SK-N-SH (cell line): ENCODE results near the gene THSD8. TPM values are rescaled to one million over a fixed set of nuclear protein-coding genes. Genes with fewer than 3 reads are reported as not detected.

Source experiments
- CTCF ChIA-PET: fragments of 300-600, 350-600 bp; formaldehyde crosslinking; extraction: SDS; loops from one replicate; lab custom pipeline; 2021; lab: Yijun Ruan, JAX
- POLR2A ChIA-PET: fragments of 350-600 bp; sonication (Branson Sonifier 250); formaldehyde crosslinking; extraction: SDS; loops from one replicate; lab custom pipeline; 2020; ENCODE audit warnings: antibody characterized with exemption, inconsistent platforms; lab: Yijun Ruan, JAX
- DNase-seq: peaks from one replicate; pipeline ENCODE4 v3.0.0; 2012
- H2AFZ ChIP-seq: fragments of 200-600 bp; sonication (generic); 2 replicates; pipeline ENCODE4 v1.8.1; 2016; ENCODE audit warnings: antibody characterized with exemption, mild to moderate bottlenecking, low read depth
- H3F3A ChIP-seq: fragments of 200-600 bp; sonication (generic); replicated peaks from 2 replicates; pipeline ENCODE3; 2016; ENCODE audit warnings: antibody characterized with exemption, mild to moderate bottlenecking; ENCODE audit not compliant: insufficient read depth
- H3K27ac ChIP-seq, 2 experiments: fragments of 200-500 bp in 1 of 2; fragments of 200-600 bp in 1 of 2; sonication (Bioruptor generic) in 1 of 2; sonication (generic), shearing (Covaris generic) in 1 of 2; 2 replicates each; pipeline versions ENCODE4 v1.5.1 to v1.6.1; 2014 to 2016; ENCODE audit warnings: low read depth in 2 of 2, inconsistent platforms in 1 of 2, low read length in 1 of 2, mild to moderate bottlenecking in 1 of 2, mixed read lengths in 1 of 2
- H3K27me3 ChIP-seq: fragments of 200-600 bp; sonication (generic), shearing (Covaris generic); 2 replicates; pipeline ENCODE4 v1.6.1; 2016; ENCODE audit warnings: mixed run types; ENCODE audit not compliant: insufficient read depth
- H3K36me3 ChIP-seq, 2 experiments: fragments of 200-500 bp in 1 of 2; fragments of 200-600 bp in 1 of 2; sonication (Bioruptor generic) in 1 of 2; sonication (generic) in 1 of 2; replicated peaks in 1 of 2; 2 replicates each; pipeline versions ENCODE3 to v1.5.1; 2014 to 2016; ENCODE audit warnings: low read length in 1 of 2, mild to moderate bottlenecking in 1 of 2; ENCODE audit not compliant: insufficient read depth in 2 of 2, control insufficient read depth in 1 of 2
- H3K4me1 ChIP-seq, 2 experiments: fragments of 200-500 bp in 1 of 2; fragments of 200-600 bp in 1 of 2; sonication (Bioruptor generic) in 1 of 2; sonication (generic), shearing (Covaris generic) in 1 of 2; 2 replicates each; pipeline versions ENCODE4 v1.5.1 to v1.6.1; 2014 to 2016; ENCODE audit warnings: low read depth in 1 of 2, low read length in 1 of 2, mixed run types in 1 of 2; ENCODE audit not compliant: insufficient read depth in 2 of 2, control insufficient read depth in 1 of 2
- H3K4me2 ChIP-seq: fragments of 200-600 bp; sonication (generic), shearing (Covaris generic); 2 replicates; pipeline ENCODE4 v1.6.1; 2017; ENCODE audit warnings: mixed run types
- H3K4me3 ChIP-seq, 2 experiments: fragments of 200-500 bp in 1 of 2; fragments of 200-600 bp in 1 of 2; sonication (Bioruptor generic) in 1 of 2; sonication (generic), shearing (Covaris generic) in 1 of 2; 2 replicates each; pipeline versions ENCODE4 v1.5.1 to v1.8.1; 2014 to 2016; ENCODE audit warnings: low read depth in 2 of 2, inconsistent platforms in 1 of 2, low read length in 1 of 2, mild to moderate bottlenecking in 1 of 2, mixed read lengths in 1 of 2, moderate library complexity in 1 of 2
- H3K79me2 ChIP-seq: fragments of 200-600 bp; sonication (generic); 2 replicates; pipeline ENCODE4 v1.8.1; 2017; ENCODE audit warnings: mild to moderate bottlenecking; ENCODE audit not compliant: insufficient read depth
- H3K9ac ChIP-seq: fragments of 200-600 bp; sonication (generic); 2 replicates; pipeline ENCODE4 v1.6.1; 2017; ENCODE audit warnings: mixed run types
- H3K9me2 ChIP-seq: fragments of 200-600 bp; sonication (generic); 2 replicates; pipeline ENCODE4 v1.6.1; 2017; ENCODE audit warnings: mixed run types
- H3K9me3 ChIP-seq: fragments of 200-600 bp; sonication (generic); 2 replicates; pipeline ENCODE4 v1.6.1; 2017; ENCODE audit warnings: mixed run types, mild to moderate bottlenecking, moderate library complexity
- H4K20me1 ChIP-seq: fragments of 200-600 bp; sonication (generic); 2 replicates; pipeline ENCODE4 v1.6.1; 2017; ENCODE audit warnings: mild to moderate bottlenecking, mixed run types; ENCODE audit not compliant: insufficient read depth
- CHD2 ChIP-seq: fragments of 150-350 bp; IDR thresholded peaks from 2 replicates; pipeline ENCODE4 v1.6.1; 2018; ENCODE audit warnings: low read length; ENCODE audit not compliant: partially characterized antibody
- ELF1 ChIP-seq: IDR thresholded peaks from 2 replicates; pipeline ENCODE4 v1.4.0; 2012
- EP300 ChIP-seq, 2 experiments: IDR thresholded peaks; 2 replicates each; pipeline versions ENCODE4 v1.4.0 to v1.6.1; 2012; ENCODE audit warnings: borderline replicate concordance in 1 of 2, low read depth in 1 of 2, low read length in 1 of 2
- EZH2phosphoT487 ChIP-seq: fragments of 200-600 bp; sonication (generic); IDR thresholded peaks from 2 replicates; pipeline ENCODE4 v1.6.1; 2017; ENCODE audit warnings: low read depth, mixed run types, mild to moderate bottlenecking, antibody characterized with exemption, moderate library complexity, borderline replicate concordance
- FOSL2 ChIP-seq: IDR thresholded peaks from 2 replicates; pipeline ENCODE4 v1.4.0; 2012; ENCODE audit warnings: low read depth, mild to moderate bottlenecking, moderate library complexity, borderline replicate concordance
- GABPA ChIP-seq: IDR thresholded peaks from 2 replicates; pipeline ENCODE4 v1.4.0; 2012; ENCODE audit warnings: low read depth, mild to moderate bottlenecking
- GATA2 ChIP-seq: sonication (generic); formaldehyde crosslinking; IDR thresholded peaks from 2 replicates; pipeline ENCODE4 v1.5.0; 2020; ENCODE audit warnings: mild to moderate bottlenecking, missing genetic modification reagents
- JUND ChIP-seq: IDR thresholded peaks from 2 replicates; pipeline ENCODE4 v1.4.0; 2012
- MEF2A ChIP-seq: IDR thresholded peaks from 2 replicates; pipeline ENCODE4 v1.4.0; 2012; ENCODE audit warnings: low read depth, borderline replicate concordance
- NFIC ChIP-seq: IDR thresholded peaks from 2 replicates; pipeline ENCODE4 v1.4.0; 2012; ENCODE audit warnings: borderline replicate concordance
- POLR2AphosphoS5 ChIP-seq: IDR thresholded peaks from 2 replicates; pipeline ENCODE4 v1.6.1; 2012; ENCODE audit warnings: low read depth, low read length
- RAD21 ChIP-seq: IDR thresholded peaks from 2 replicates; pipeline ENCODE4 v1.6.1; 2012; ENCODE audit warnings: mild to moderate bottlenecking, low read length
- RCOR1 ChIP-seq: fragments of 150-350 bp; IDR thresholded peaks from 2 replicates; pipeline ENCODE4 v1.6.1; 2017; ENCODE audit warnings: antibody characterized with exemption, low read length
- RXRA ChIP-seq: IDR thresholded peaks from 2 replicates; pipeline ENCODE4 v1.4.0; 2012; ENCODE audit warnings: low read depth, mild to moderate bottlenecking, borderline replicate concordance
- SIN3A ChIP-seq: IDR thresholded peaks from 2 replicates; pipeline ENCODE4 v1.6.1; 2012; ENCODE audit warnings: low read depth, mild to moderate bottlenecking, low read length, moderate library complexity, borderline replicate concordance
- SMC3 ChIP-seq: IDR thresholded peaks from 2 replicates; pipeline ENCODE4 v1.6.1; 2012; ENCODE audit warnings: low read depth, low read length, improper control_type of control experiment
- TAF1 ChIP-seq: IDR thresholded peaks from 2 replicates; pipeline ENCODE4 v1.6.1; 2012; ENCODE audit warnings: low read depth, mild to moderate bottlenecking, low read length, moderate library complexity, borderline replicate concordance
- TEAD4 ChIP-seq: IDR thresholded peaks from 2 replicates; pipeline ENCODE4 v1.4.0; 2012; ENCODE audit warnings: mild to moderate bottlenecking, borderline replicate concordance; ENCODE audit not compliant: insufficient read depth
- YY1 ChIP-seq: IDR thresholded peaks from 2 replicates; pipeline ENCODE4 v1.4.0; 2012; ENCODE audit warnings: low read depth, mild to moderate bottlenecking
- WGBS: methylation state at CpG from one replicate; pipeline ENCODE4 v1.1.6; 2017; ENCODE audit warnings: low lambda C conversion rate; 5-methylcytosine and 5-hydroxymethylcytosine counted together
- polyA plus RNA-seq, 3 experiments: library from polyadenylated mRNA; depleted of rRNA; stranded (reverse); fragments of >200 nt; gene quantifications; 2 replicates each; pipeline ENCODE4 v1.2.3, GENCODE V29; 2012
- TF ChIP-seq, protein P1 (sequence below): IDR thresholded peaks from 2 replicates; pipeline ENCODE4 v1.6.1; 2012; ENCODE audit warnings: mild to moderate bottlenecking, low read depth, low read length, moderate library complexity
- TF ChIP-seq, protein P2 (sequence below): fragments of 200-600 bp; sonication (generic); IDR thresholded peaks from 2 replicates; pipeline ENCODE4 v1.6.1; 2017; ENCODE audit warnings: antibody characterized with exemption, mild to moderate bottlenecking, moderate library complexity
- TF ChIP-seq, protein P3 (sequence below): IDR thresholded peaks from 2 replicates; pipeline ENCODE4 v1.4.0; 2012; ENCODE audit warnings: low read depth
- TF ChIP-seq, protein P4 (sequence below): fragments of 150-350 bp; IDR thresholded peaks from 2 replicates; pipeline ENCODE4 v1.6.1; 2017; ENCODE audit warnings: antibody characterized with exemption, low read length, low read depth, borderline replicate concordance
- TF ChIP-seq, protein P5 (sequence below): fragments of 150-350 bp; IDR thresholded peaks from 2 replicates; pipeline ENCODE4 v1.6.1; 2016; ENCODE audit warnings: mild to moderate bottlenecking, low read depth, low read length

THSD8 gene
- polyA plus RNA-seq, 1 of the 3 experiments (the other 2 are of a cell fraction), result not detected

DNA sequence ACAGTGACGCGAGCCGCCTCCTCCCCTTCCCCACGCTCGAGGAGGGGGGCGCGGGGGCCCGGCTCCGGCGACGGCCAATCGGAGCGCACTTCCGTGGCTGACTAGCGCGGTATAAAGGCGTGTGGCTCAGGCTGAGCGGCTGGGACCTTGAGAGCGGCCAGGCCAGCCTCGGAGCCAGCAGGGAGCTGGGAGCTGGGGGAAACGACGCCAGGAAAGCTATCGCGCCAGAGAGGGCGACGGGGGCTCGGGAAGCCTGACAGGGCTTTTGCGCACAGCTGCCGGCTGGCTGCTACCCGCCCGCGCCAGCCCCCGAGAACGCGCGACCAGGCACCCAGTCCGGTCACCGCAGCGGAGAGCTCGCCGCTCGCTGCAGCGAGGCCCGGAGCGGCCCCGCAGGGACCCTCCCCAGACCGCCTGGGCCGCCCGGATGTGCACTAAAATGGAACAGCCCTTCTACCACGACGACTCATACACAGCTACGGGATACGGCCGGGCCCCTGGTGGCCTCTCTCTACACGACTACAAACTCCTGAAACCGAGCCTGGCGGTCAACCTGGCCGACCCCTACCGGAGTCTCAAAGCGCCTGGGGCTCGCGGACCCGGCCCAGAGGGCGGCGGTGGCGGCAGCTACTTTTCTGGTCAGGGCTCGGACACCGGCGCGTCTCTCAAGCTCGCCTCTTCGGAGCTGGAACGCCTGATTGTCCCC is 10.4 kb upstream of the THSD8 start, which contains the start of gene JUNB:
Gene JUNB, plus strand, starts transcription at position 142 of the 706 bp plus-strand sequence. Its CDS starts 286 bp downstream, at position 428.
- Histone ChIP-seq H3K9me3 (no peaks in the 10 kb centered on the region), H3K4me2 (peak within 1 kb of the TSS; percentile 88), H3F3A (peaks cover 46% of the 10 kb centered on the region), H3K27me3 (no peaks in the 10 kb centered on the region), H3K9ac (peak within 1 kb of the TSS; percentile 95), H2AFZ (peak within 1 kb of the TSS; percentile 63; the same call in 1 of the 2 replicates), H3K36me3 (peaks cover 0 to 6% of the 10 kb centered on the region in 2 experiments), H4K20me1 (peaks cover 17% of the 10 kb centered on the region), H3K4me3 (peak within 1 kb of the TSS; percentile 80 to 88), H3K9me2 (no peaks in the 10 kb centered on the region), H3K27ac (peak within 1 kb of the TSS; percentile 96 to 97), H3K79me2 (peaks cover 20% of the 10 kb centered on the region), H3K4me1 (peaks cover 32 to 45% of the 10 kb centered on the region in 2 experiments)
- DNase-seq, result peak; percentile 91
- POLR2A ChIA-PET, result interaction anchor here (0.6 to 4.4 kb wide), 22 partner anchors 8 to 1420 kb away, joined by 3 to 88 read pairs (median 4); partner anchors contain the start of genes GCDH, GET3, PRDX2 and RNASEH2A
- WGBS, result 0% methylated on average over 16 of the region's 73 CpGs
- CTCF ChIA-PET, result interaction anchor here (0.7 to 17.1 kb wide), 9 partner anchors 10 to 174 kb away, joined by 3 to 447 read pairs (median 5); partner anchors contain the start of genes HOOK2, PRDX2, RNASEH2A and THSD8
- peak; percentile 62 for TF ChIP-seq RCOR1
- peak; percentile 98 for TF ChIP-seq SIN3A
- TF ChIP-seq EZH2phosphoT487, result no peak
- TF ChIP-seq, protein P1, sequence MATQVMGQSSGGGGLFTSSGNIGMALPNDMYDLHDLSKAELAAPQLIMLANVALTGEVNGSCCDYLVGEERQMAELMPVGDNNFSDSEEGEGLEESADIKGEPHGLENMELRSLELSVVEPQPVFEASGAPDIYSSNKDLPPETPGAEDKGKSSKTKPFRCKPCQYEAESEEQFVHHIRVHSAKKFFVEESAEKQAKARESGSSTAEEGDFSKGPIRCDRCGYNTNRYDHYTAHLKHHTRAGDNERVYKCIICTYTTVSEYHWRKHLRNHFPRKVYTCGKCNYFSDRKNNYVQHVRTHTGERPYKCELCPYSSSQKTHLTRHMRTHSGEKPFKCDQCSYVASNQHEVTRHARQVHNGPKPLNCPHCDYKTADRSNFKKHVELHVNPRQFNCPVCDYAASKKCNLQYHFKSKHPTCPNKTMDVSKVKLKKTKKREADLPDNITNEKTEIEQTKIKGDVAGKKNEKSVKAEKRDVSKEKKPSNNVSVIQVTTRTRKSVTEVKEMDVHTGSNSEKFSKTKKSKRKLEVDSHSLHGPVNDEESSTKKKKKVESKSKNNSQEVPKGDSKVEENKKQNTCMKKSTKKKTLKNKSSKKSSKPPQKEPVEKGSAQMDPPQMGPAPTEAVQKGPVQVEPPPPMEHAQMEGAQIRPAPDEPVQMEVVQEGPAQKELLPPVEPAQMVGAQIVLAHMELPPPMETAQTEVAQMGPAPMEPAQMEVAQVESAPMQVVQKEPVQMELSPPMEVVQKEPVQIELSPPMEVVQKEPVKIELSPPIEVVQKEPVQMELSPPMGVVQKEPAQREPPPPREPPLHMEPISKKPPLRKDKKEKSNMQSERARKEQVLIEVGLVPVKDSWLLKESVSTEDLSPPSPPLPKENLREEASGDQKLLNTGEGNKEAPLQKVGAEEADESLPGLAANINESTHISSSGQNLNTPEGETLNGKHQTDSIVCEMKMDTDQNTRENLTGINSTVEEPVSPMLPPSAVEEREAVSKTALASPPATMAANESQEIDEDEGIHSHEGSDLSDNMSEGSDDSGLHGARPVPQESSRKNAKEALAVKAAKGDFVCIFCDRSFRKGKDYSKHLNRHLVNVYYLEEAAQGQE, result peak; percentile 75
- TF ChIP-seq, protein P2, sequence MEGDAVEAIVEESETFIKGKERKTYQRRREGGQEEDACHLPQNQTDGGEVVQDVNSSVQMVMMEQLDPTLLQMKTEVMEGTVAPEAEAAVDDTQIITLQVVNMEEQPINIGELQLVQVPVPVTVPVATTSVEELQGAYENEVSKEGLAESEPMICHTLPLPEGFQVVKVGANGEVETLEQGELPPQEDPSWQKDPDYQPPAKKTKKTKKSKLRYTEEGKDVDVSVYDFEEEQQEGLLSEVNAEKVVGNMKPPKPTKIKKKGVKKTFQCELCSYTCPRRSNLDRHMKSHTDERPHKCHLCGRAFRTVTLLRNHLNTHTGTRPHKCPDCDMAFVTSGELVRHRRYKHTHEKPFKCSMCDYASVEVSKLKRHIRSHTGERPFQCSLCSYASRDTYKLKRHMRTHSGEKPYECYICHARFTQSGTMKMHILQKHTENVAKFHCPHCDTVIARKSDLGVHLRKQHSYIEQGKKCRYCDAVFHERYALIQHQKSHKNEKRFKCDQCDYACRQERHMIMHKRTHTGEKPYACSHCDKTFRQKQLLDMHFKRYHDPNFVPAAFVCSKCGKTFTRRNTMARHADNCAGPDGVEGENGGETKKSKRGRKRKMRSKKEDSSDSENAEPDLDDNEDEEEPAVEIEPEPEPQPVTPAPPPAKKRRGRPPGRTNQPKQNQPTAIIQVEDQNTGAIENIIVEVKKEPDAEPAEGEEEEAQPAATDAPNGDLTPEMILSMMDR, result no peak; the same call in 1 of the 2 replicates
- TF ChIP-seq SMC3, result no peak; the same call in 1 of the 2 replicates
- TF ChIP-seq RAD21, result peak; percentile 20; the same call in 1 of the 2 replicates
- TF ChIP-seq YY1, result no peak; the same call in 1 of the 2 replicates
- peak in 1 of 2 experiments; percentile 39; a peak in 1 of 4 replicates for TF ChIP-seq EP300 (IDR thresholded peaks at IDR 0.05; ENCODE audit: borderline replicate concordance in 1 of 2, low read depth in 1 of 2, low read length in 1 of 2)
- TF ChIP-seq, protein P3, sequence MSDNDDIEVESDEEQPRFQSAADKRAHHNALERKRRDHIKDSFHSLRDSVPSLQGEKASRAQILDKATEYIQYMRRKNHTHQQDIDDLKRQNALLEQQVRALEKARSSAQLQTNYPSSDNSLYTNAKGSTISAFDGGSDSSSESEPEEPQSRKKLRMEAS, result peak; percentile 99
- TF ChIP-seq MEF2A, result no peak
- TF ChIP-seq, protein P4, sequence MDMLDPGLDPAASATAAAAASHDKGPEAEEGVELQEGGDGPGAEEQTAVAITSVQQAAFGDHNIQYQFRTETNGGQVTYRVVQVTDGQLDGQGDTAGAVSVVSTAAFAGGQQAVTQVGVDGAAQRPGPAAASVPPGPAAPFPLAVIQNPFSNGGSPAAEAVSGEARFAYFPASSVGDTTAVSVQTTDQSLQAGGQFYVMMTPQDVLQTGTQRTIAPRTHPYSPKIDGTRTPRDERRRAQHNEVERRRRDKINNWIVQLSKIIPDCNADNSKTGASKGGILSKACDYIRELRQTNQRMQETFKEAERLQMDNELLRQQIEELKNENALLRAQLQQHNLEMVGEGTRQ, result no peak
- TF ChIP-seq CHD2, result peak; percentile 77
- no peak for TF ChIP-seq GATA2 (CRISPR knock-in tag)
- peak; percentile 57 for TF ChIP-seq GABPA
- TF ChIP-seq ELF1, result peak; percentile 93
- no peak; the same call in 1 of the 2 replicates for TF ChIP-seq JUND
- TF ChIP-seq TAF1, result peak; percentile 99
- peak; percentile 34; the same call in 1 of the 2 replicates for TF ChIP-seq FOSL2
- TF ChIP-seq, protein P5, sequence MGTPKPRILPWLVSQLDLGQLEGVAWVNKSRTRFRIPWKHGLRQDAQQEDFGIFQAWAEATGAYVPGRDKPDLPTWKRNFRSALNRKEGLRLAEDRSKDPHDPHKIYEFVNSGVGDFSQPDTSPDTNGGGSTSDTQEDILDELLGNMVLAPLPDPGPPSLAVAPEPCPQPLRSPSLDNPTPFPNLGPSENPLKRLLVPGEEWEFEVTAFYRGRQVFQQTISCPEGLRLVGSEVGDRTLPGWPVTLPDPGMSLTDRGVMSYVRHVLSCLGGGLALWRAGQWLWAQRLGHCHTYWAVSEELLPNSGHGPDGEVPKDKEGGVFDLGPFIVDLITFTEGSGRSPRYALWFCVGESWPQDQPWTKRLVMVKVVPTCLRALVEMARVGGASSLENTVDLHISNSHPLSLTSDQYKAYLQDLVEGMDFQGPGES, result no peak
- no peak; the same call in 1 of the 2 replicates for TF ChIP-seq RXRA
- 0 out of 2 replicates have a peak, but pooled peaks have one; percentile 50 for TF ChIP-seq NFIC
- TF ChIP-seq TEAD4, result no peak
- TF ChIP-seq POLR2AphosphoS5, result peak; percentile 100
